AG04449 (cell line): ENCODE data around the gene PLPP7.
A peak's percentile ranks its signal among the peaks of the same experiment; 100 is the strongest.

Experiments
- CTCF ChIA-PET: fragments of 350-600 bp; formaldehyde crosslinking; extraction: SDS; loops from one replicate; lab custom pipeline; 2021; ENCODE audit warnings: antibody characterized with exemption; lab: Yijun Ruan, JAX
- POLR2A ChIA-PET: fragments of 400-600, 350-600 bp; formaldehyde crosslinking; extraction: SDS; loops from one replicate; lab custom pipeline; 2020; ENCODE audit warnings: antibody characterized with exemption, inconsistent platforms; lab: Yijun Ruan, JAX
- DNase-seq: peaks from one replicate; pipeline ENCODE4 v3.0.0-alpha.2; 2010; ENCODE audit warnings: low read depth, low spot score
- H3K4me3 ChIP-seq: 2 replicates; pipeline ENCODE4 v1.5.1; 2011; ENCODE audit warnings: low read depth, mild to moderate bottlenecking, control low read depth, low read length
- CTCF ChIP-seq: IDR thresholded peaks from one replicate; pipeline ENCODE4 v1.5.1; 2011; ENCODE audit warnings: mild to moderate bottlenecking, moderate library complexity, low read length, control low read depth, inconsistent platforms; ENCODE audit not compliant: insufficient read depth; ENCODE audit errors: missing control alignments

PLPP7 gene

GRCh38 chr9:131273146-131273855, 16.2 kb upstream of the PLPP7 start:
- no peak for TF ChIP-seq CTCF
- no peak for DNase-seq
- CTCF ChIA-PET = no interaction called here
- POLR2A ChIA-PET = no interaction called here
- no peak overlapping the region for H3K4me3 ChIP-seq

GRCh38 chr9:131273856-131274673, 15.5 kb upstream of the PLPP7 start:
- POLR2A ChIA-PET = no interaction called here
- no peak for DNase-seq
- H3K4me3 ChIP-seq = no peak overlapping the region

GRCh38 chr9:131274674-131275331, 14.7 kb upstream of the PLPP7 start:
- ChIA-PET POLR2A (no interaction called here), CTCF (no interaction called here)
- H3K4me3 ChIP-seq = no peak overlapping the region
- no peak for TF ChIP-seq CTCF
- no peak for DNase-seq

More at GRCh38 chr9:131273856-131274673, 15.5 kb upstream of the PLPP7 start:
- CTCF ChIA-PET = no interaction called here
- no peak for TF ChIP-seq CTCF

- POLR2A ChIA-PET = no interaction called here
- no peak overlapping the region for H3K4me3 ChIP-seq
- no peak for TF ChIP-seq CTCF
- CTCF ChIA-PET = no interaction called here
- DNase-seq = no peak
Observed at GRCh38 chr9:131275332-131276093, 14.0 kb upstream of the PLPP7 start.

- peak within 1 kb of the TSS; percentile 48 for H3K4me3 ChIP-seq
- ChIA-PET POLR2A (no interaction called here), CTCF (no interaction called here)
- no peak for TF ChIP-seq CTCF
- DNase-seq = no peak
Observed at GRCh38 chr9:131276094-131276888, 13.2 kb upstream of the PLPP7 start, which contains the start of gene FAM78A. Gene FAM78A, minus strand, starts transcription at chr9:131276510. Its CDS starts 331 bp downstream, at chr9:131276179.
